Pancreas (tissue), 10 donors: ENCODE results near the gene CR1. TPM values are rescaled to one million over a fixed set of nuclear protein-coding genes. Genes with fewer than 3 reads are reported as not detected.
A peak's percentile ranks its signal among the peaks of the same experiment; 100 is the strongest.
"Not testable (repeated sequence)": the region's sequence is repeated elsewhere in the genome, so short reads cannot be mapped to it uniquely, and the experiment has no call there.

Experiments
- ATAC-seq, 4 donors: fragments of 200-7000 bp; cut with Tn5 transposase; one replicate each; pipeline versions ENCODE4 v1.8.0 to v1.9.1; 2020; ENCODE audit warnings: mild to moderate bottlenecking in 4 of 4, moderate library complexity in 4 of 4
- DNase-seq, 6 donors: peaks; one replicate each; pipeline ENCODE4 v3.0.0-alpha.2; 2020
- FAIRE-seq: peaks from 2 replicates; lab custom pipeline; 2012; peaks lifted over from hg19 to GRCh38; lab: Jason Lieb, UNC
- H3K27ac ChIP-seq, 4 donors: fragments of 200-600 bp; sonication (generic); 1 replicate in 3 of 4; 2 replicates in 1 of 4; pipeline versions ENCODE4 v1.5.0 to v1.8.0; 2020
- H3K27me3 ChIP-seq, 4 donors: fragments of 200-600 bp; one replicate each; pipeline ENCODE4 v1.8.0; 2021
- H3K36me3 ChIP-seq, 3 donors: fragments of 200-600 bp; sonication (generic) in 1 of 3; one replicate each; pipeline versions ENCODE4 v1.5.0 to v1.8.0; 2020 to 2021
- H3K4me1 ChIP-seq, 3 donors: fragments of 200-600 bp; one replicate each; pipeline ENCODE4 v1.8.0; 2021
- H3K4me3 ChIP-seq, 4 donors: fragments of 200-600 bp; sonication (generic) in 2 of 4; one replicate each; pipeline versions ENCODE4 v1.5.0 to v1.8.0; 2020 to 2021
- H3K9me3 ChIP-seq, 4 donors: fragments of 200-600 bp; one replicate each; pipeline ENCODE4 v1.8.0; 2021
- WGBS, 2 donors: extraction: QIAGEN DNeasy Blood & Tissue Kit; methylation state at CpG; one replicate each; pipeline ENCODE4 v1.1.7; 2013; 5-methylcytosine and 5-hydroxymethylcytosine counted together
- intact Hi-C, 3 donors: fragments of 100-400 bp; cut with DNase I; formaldehyde crosslinking; loops; one replicate each; pipeline versions ENCODE4 v1.11.1 to v1.14.2; 2022
- polyA plus RNA-seq, 2 donors: library from polyadenylated mRNA; stranded (reverse); fragments of 200-250 nt; gene quantifications; one replicate each; pipeline ENCODE4 v1.2.3, GENCODE V29; 2013
- total RNA-seq, 6 donors: library from RNA; stranded (reverse); fragmentation: NEBNext Ultra II Directional in 4 of 6; extraction: Animal tissue kit (Norgen Biotek cat#: 25700) in 4 of 6; gene quantifications; one replicate each; pipeline versions ENCODE4 v1.2.1 to v1.2.4, GENCODE V29; 2021 to 2023
- TF ChIP-seq, protein P1 (sequence below), 4 donors: fragments of 200-600 bp; sonication (generic) in 3 of 4; IDR thresholded peaks; one replicate each; pipeline versions ENCODE4 v1.5.0 to v1.8.0; 2021; ENCODE audit warnings: antibody characterized with exemption in 4 of 4
- donor health status: healthy with polysubstance abuse.
- donor health status: DM: no; HTN: no; CAD: no; lungs with moderate emphysema.
- donor health status: DM: no; HTN: no; CAD: no.
- donor health status: control.
- donor health status: control.
- donor health status: Bipolar disorder and iron deficiency.
- donor health status: DM: yes; HTN: yes; CAD: no.
- donor health status: DM: no; HTN: no; CAD: no.
- donor health status: DM: no; HTN: no; CAD: no.
- donor health status: DM: yes; HTN: yes; CAD: no.

CR1 gene
- total and polyA plus RNA-seq, 8 donors, result 0.05 to 4.7 (median 0.29) TPM

DNA sequence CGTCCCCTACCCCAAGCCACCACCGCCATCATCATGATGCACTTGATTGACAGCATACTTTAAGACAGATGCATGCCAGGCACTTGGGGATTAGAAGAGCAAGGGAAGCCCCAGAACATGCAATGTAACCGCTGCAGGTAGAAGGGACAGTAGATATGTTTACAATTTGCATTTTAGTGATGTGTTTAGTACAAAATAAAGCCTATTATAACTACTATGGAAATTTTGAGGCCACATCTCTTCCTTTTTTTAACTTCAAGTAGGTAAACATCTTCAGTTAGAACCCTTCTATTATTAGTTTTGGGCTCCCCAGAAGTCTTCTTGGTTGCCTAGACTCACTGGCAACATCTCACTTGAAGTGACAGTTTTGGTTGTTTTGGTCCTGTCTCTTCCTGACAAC is 174.2 kb downstream of the CR1 start:
- intact Hi-C loops, result no loop called here
- ATAC-seq, result no peak
- 75 to 79% methylated on average over 3 of the region's 3 CpGs for WGBS, 2 donors

DNA sequence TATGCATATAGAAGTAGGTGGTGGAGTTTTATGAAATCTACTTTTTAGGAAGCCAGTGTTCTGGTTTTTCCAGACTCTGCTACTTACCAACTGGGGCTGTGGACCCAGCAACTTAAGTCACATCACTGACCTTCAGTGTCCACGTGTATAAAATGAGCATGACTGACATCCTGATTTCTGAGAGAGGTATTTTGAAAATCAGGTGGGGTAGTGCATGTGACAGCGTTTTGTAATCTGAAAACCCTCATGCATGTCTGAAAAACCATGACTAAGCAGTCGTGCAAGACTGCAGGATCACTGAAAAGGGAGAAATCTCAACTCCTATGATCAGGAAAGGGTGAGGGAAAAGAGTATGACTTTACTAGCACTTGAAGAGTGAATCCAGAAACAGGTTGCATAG is 175.0 kb downstream of the CR1 start:
- intact Hi-C loops, result no loop called here
- no peaks in the 10 kb centered on the region for H3K9me3 ChIP-seq
- no peak for ATAC-seq
- DNase-seq, result no peak
- H3K27me3 ChIP-seq, result peaks cover 0 to 45% (median 6%) of the 10 kb centered on the region in 4 donors
- peaks cover 0 to 5% (median 0%) of the 10 kb centered on the region in 3 donors for H3K4me1 ChIP-seq
- no peak overlapping the region for H3K27ac ChIP-seq
- no peak for FAIRE-seq
- no peaks in the 10 kb centered on the region for H3K36me3 ChIP-seq
- TF ChIP-seq, protein P1, sequence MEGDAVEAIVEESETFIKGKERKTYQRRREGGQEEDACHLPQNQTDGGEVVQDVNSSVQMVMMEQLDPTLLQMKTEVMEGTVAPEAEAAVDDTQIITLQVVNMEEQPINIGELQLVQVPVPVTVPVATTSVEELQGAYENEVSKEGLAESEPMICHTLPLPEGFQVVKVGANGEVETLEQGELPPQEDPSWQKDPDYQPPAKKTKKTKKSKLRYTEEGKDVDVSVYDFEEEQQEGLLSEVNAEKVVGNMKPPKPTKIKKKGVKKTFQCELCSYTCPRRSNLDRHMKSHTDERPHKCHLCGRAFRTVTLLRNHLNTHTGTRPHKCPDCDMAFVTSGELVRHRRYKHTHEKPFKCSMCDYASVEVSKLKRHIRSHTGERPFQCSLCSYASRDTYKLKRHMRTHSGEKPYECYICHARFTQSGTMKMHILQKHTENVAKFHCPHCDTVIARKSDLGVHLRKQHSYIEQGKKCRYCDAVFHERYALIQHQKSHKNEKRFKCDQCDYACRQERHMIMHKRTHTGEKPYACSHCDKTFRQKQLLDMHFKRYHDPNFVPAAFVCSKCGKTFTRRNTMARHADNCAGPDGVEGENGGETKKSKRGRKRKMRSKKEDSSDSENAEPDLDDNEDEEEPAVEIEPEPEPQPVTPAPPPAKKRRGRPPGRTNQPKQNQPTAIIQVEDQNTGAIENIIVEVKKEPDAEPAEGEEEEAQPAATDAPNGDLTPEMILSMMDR (IDR thresholded peaks at IDR 0.05), result no peak
- H3K4me3 ChIP-seq, result no peak overlapping the region
- WGBS, 2 donors, result 18 to 21% methylated on average over 3 of the region's 3 CpGs

More for the DNA sequence above, 174.2 kb downstream of the CR1 start:
- H3K9me3 ChIP-seq, result no peaks in the 10 kb centered on the region
- peaks cover 0 to 5% (median 0%) of the 10 kb centered on the region in 3 donors for H3K4me1 ChIP-seq
- H3K27ac ChIP-seq, result no peak overlapping the region
- no peak overlapping the region for H3K4me3 ChIP-seq
- FAIRE-seq (no peak), DNase-seq (no peak)
- TF ChIP-seq, protein P1 (IDR thresholded peaks at IDR 0.05), result no peak
- no peaks in the 10 kb centered on the region for H3K36me3 ChIP-seq
- H3K27me3 ChIP-seq, result peaks cover 0 to 45% (median 6%) of the 10 kb centered on the region in 4 donors

DNA sequence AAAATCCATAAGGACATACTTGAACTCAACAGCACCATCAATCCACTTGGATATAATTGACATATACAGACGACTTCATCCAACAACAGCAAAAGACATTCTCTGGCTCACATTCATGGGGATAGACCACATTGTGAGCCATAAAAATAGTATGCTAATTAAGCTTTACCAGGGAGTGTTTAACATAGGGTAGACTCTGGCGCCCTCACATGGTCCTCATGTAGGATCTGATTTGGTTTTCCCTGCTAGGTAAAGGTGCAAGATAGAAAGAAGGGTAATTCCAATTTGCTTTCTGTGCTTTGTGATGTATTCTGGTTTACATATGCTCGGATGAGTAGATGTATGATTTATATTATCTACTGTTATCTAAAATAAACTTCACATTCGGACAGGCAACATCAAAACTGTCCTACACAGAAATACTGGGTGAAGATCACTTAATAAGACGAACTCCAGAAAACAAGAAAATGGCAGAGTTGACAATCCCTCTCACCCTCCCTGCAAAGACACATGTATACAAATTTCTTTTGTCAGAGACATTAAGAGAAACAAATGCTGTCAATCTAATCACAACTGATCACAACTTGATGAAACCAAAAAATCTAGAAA is 176.7 kb downstream of the CR1 start:
- intact Hi-C loops, result no loop called here
- FAIRE-seq (no peak), DNase-seq (no peak), ATAC-seq (peak in 3 of 4 donors; percentile 43 to 60 (median 55))
- Histone ChIP-seq H3K27me3 (peaks cover 0 to 30% (median 6%) of the 10 kb centered on the region in 4 donors), H3K4me1 (peaks cover 0 to 5% (median 0%) of the 10 kb centered on the region in 3 donors), H3K36me3 (no peaks in the 10 kb centered on the region), H3K9me3 (no peaks in the 10 kb centered on the region), H3K4me3 (no peak overlapping the region), H3K27ac (no peak overlapping the region)
- 22 to 23% methylated on average over 5 of the region's 5 CpGs for WGBS, 2 donors
- TF ChIP-seq, protein P1 (IDR thresholded peaks at IDR 0.05), result peak in 1 of 4 donors; percentile 13

DNA sequence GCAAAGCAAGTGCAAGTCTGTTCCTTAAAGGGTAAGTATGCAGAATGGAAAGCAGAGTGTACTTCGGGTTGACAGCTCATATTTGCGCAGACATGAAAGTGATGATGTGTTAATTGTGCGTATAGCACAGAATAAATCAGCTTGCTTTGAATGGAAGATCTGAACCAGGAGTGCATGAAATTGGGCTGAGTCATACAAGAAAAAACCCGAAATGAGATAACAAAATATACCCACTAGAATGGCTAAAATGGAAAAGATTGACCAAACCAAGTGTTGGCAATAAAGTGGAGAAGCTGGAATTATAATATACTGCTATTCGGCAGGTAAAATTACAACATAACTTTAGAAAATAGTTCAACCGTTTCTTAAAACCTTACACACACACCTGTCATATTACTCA is 177.4 kb downstream of the CR1 start:
- H3K27ac ChIP-seq, result no peak overlapping the region
- H3K27me3 ChIP-seq, result peaks cover 0 to 23% (median 6%) of the 10 kb centered on the region in 4 donors
- no peaks in the 10 kb centered on the region for H3K9me3 ChIP-seq
- 48 to 59% methylated on average over 6 of the region's 6 CpGs for WGBS, 2 donors
- H3K36me3 ChIP-seq, result no peaks in the 10 kb centered on the region
- peaks cover 0 to 5% (median 0%) of the 10 kb centered on the region in 3 donors for H3K4me1 ChIP-seq
- intact Hi-C loops, result no loop called here
- H3K4me3 ChIP-seq, result no peak overlapping the region
- no peak for DNase-seq
- TF ChIP-seq, protein P1 (IDR thresholded peaks at IDR 0.05), result no peak
- FAIRE-seq, result no peak
- no peak for ATAC-seq

DNA sequence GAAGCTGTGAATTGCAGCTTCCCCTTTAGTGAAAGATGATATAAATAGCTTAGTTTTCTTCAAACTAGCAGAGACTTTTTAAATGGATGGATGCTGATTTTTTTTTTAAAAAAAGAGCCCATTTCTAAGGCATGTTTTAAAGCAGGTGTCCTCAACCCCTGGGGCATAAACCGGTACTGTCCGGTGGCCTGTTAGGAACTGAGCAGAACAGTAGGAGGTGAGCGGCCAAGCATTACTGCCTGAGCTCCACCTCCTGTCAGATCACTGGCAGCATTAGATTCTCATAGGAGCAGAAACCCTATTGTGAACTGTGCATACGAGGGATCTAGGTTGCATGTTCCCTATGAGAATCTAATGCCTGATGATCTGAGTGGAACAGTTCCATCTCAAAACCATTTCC is 180.2 kb downstream of the CR1 start:
- Histone ChIP-seq H3K9me3 (no peaks in the 10 kb centered on the region), H3K27me3 (peaks cover 0 to 8% (median 4%) of the 10 kb centered on the region in 4 donors), H3K4me1 (no peaks in the 10 kb centered on the region), H3K27ac (no peak overlapping the region), H3K36me3 (no peaks in the 10 kb centered on the region), H3K4me3 (no peak overlapping the region)
- ATAC-seq, result no peak
- intact Hi-C loops, result no loop called here
- TF ChIP-seq, protein P1 (IDR thresholded peaks at IDR 0.05), result no peak
- DNase-seq, result no peak
- WGBS, 2 donors, result 90% methylated on average over 4 of the region's 4 CpGs
- no peak for FAIRE-seq

DNA sequence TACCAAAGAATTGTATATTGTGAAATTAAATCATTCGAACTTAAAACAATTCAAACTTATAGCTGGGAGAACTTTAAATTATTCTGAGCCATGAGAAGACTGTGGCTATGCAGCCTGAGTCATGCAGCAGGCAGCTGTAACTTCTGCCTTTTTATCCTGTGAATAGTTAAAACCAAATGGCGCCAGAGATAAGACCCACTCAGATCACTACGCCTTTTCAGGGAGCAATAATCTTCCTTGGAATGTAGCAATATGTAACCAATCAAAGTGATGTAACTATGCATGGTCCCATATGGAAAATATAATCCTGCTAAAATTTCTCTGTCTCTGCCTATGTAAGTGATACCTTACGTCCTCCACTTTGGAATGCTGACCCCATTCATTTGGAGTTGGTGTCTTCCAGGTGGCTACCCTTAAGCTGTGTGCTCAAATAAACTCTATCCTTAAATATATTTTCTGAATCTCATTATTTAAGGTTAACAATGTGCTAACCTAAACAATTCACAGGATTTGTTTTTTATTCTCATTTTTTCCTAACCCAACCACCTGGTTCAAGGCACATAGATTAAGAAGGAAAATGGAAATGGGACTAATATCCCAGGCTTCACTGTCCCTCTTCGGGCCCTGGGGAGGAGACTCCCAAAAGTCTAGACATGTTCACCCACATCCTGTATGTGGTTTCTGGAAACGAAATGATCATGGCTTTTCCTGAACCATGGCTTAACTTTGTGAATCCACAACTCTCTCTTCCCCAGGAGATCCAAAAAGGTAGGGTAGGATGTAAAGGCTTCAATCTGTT is 184.8 kb downstream of the CR1 start:
- WGBS, 2 donors, result 63 to 69% methylated on average over 6 of the region's 6 CpGs
- ATAC-seq, intact Hi-C loops, DNase-seq, FAIRE-seq, H3K27ac ChIP-seq, H3K4me1 ChIP-seq, H3K36me3 ChIP-seq, H3K9me3 ChIP-seq, H3K4me3 ChIP-seq, H3K27me3 ChIP-seq: not testable (repeated sequence)

DNA sequence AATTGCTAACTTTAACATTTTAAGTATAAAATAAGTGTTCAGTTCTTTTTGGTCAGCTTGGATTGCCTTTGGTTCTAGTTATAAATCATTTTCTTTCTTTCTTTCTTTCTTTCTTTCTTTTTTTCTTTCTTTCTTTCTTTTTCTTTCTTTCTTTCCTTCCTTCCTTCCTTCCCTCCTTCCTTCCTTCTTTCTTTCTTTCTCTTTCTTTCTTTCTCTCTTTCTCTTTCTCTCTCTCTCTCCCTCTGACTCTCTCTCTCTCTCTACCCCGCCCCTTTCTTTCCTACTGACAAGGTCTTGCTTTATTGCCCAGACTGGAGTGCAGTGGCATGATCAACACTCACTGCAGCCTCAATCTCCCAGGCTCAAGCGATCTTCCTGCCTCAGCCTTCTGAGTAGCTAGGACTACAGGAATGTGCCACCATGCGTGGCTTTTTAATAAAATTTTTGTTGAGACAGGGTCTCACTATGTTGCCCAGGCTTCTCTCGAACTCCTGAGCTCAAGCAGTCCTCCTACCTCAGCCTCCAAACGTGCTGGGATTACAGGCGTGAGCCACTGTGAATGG is 187.0 kb downstream of the CR1 start:
- intact Hi-C loops, result not testable (repeated sequence)

More for the DNA sequence above, 187.0 kb downstream of the CR1 start:
- DNase-seq, H3K9me3 ChIP-seq, H3K4me3 ChIP-seq, H3K27ac ChIP-seq, H3K4me1 ChIP-seq, ATAC-seq, H3K27me3 ChIP-seq, H3K36me3 ChIP-seq, FAIRE-seq: not testable (repeated sequence)
- 79 to 86% methylated on average over 6 of the region's 6 CpGs for WGBS, 2 donors
